Neuronal stem cell (in vitro differentiated cells): Measurements from ENCODE around the gene PNLIPRP2.
A peak's percentile ranks its signal among the peaks of the same experiment; 100 is the strongest.

Source experiments
- DNase-seq: peaks from one replicate; pipeline ENCODE4 v3.0.0-alpha.2; 2013; ENCODE audit warnings: low spot score
- H2AFZ ChIP-seq: one replicate; pipeline ENCODE4 v1.6.1; 2013; ENCODE audit warnings: mild to moderate bottlenecking, low read length, inconsistent platforms
- H2AK5ac ChIP-seq: 2 replicates; pipeline ENCODE4 v1.6.1; 2013; ENCODE audit warnings: low read depth, mild to moderate bottlenecking, inconsistent platforms, low read length, moderate library complexity, mixed read lengths
- H2BK120ac ChIP-seq: 2 replicates; pipeline ENCODE4 v1.6.1; 2013; ENCODE audit warnings: low read depth, mild to moderate bottlenecking, inconsistent platforms, low read length, moderate library complexity, mixed read lengths
- H2BK12ac ChIP-seq: one replicate; pipeline ENCODE4 v1.6.1; 2013; ENCODE audit warnings: low read length, inconsistent platforms
- H2BK15ac ChIP-seq: 2 replicates; pipeline ENCODE4 v1.6.1; 2013; ENCODE audit warnings: mild to moderate bottlenecking, low read length, inconsistent platforms, mixed read lengths
- H2BK5ac ChIP-seq: one replicate; pipeline ENCODE4 v1.6.1; 2013; ENCODE audit warnings: inconsistent platforms, mild to moderate bottlenecking, low read length, moderate library complexity
- H3K14ac ChIP-seq: one replicate; pipeline ENCODE4 v1.6.1; 2013; ENCODE audit warnings: low read length, inconsistent platforms
- H3K18ac ChIP-seq: 2 replicates; pipeline ENCODE4 v1.6.1; 2013; ENCODE audit warnings: low read length, inconsistent platforms
- H3K23ac ChIP-seq: 2 replicates; pipeline ENCODE4 v1.6.1; 2013; ENCODE audit warnings: low read depth, mild to moderate bottlenecking, mixed read lengths, low read length, inconsistent platforms; ENCODE audit not compliant: poor library complexity
- H3K27ac ChIP-seq: replicated peaks from 3 replicates; pipeline ENCODE4 v1.5.1; 2013; ENCODE audit warnings: low read length, inconsistent platforms
- H3K27me3 ChIP-seq, 3 experiments: 2 replicates each; pipeline ENCODE4 v1.6.1; 2013; ENCODE audit warnings: low read length in 3 of 3, mild to moderate bottlenecking in 2 of 3, inconsistent platforms in 1 of 3, low read depth in 1 of 3, mixed read lengths in 1 of 3, moderate library complexity in 1 of 3; ENCODE audit not compliant: control insufficient read depth in 3 of 3, insufficient read depth in 3 of 3
- H3K36me3 ChIP-seq, 2 donors: replicated peaks in 1 of 2; 2 replicates each; pipeline ENCODE4 v1.6.1; 2013; ENCODE audit warnings: low read length in 2 of 2; ENCODE audit not compliant: control insufficient read depth in 2 of 2, insufficient read depth in 2 of 2
- H3K4ac ChIP-seq: 2 replicates; pipeline ENCODE4 v1.6.1; 2013; ENCODE audit warnings: inconsistent platforms, mild to moderate bottlenecking, low read length, moderate library complexity
- H3K4me1 ChIP-seq, 2 donors: 1 replicate in 1 of 2; 2 replicates in 1 of 2; pipeline ENCODE4 v1.6.1; 2013; ENCODE audit warnings: low read length in 2 of 2, low read depth in 1 of 2; ENCODE audit not compliant: control insufficient read depth in 2 of 2, insufficient read depth in 1 of 2
- H3K4me2 ChIP-seq: one replicate; pipeline ENCODE4 v1.6.1; 2013; ENCODE audit warnings: mild to moderate bottlenecking, low read length, inconsistent platforms; ENCODE audit not compliant: insufficient read depth, poor library complexity, severe bottlenecking
- H3K4me3 ChIP-seq, 2 donors: 2 replicates each; pipeline ENCODE4 v1.5.1; 2013; ENCODE audit warnings: low read length in 2 of 2, mild to moderate bottlenecking in 2 of 2, inconsistent platforms in 1 of 2, moderate library complexity in 1 of 2
- H3K79me1 ChIP-seq: one replicate; pipeline ENCODE4 v1.6.1; 2013; ENCODE audit warnings: low read depth, mild to moderate bottlenecking, inconsistent platforms, low read length, moderate library complexity
- H3K9ac ChIP-seq: one replicate; pipeline ENCODE4 v1.6.1; 2013; ENCODE audit warnings: mild to moderate bottlenecking, low read depth, low read length, inconsistent platforms; ENCODE audit not compliant: poor library complexity
- H3K9me3 ChIP-seq, 2 donors: replicated peaks in 1 of 2; 2 replicates each; pipeline versions ENCODE3 to v1.6.1; 2013; ENCODE audit warnings: low read length in 2 of 2, mild to moderate bottlenecking in 2 of 2, inconsistent platforms in 1 of 2, low read depth in 1 of 2, mixed read lengths in 1 of 2, moderate library complexity in 1 of 2; ENCODE audit not compliant: control insufficient read depth in 2 of 2, insufficient read depth in 1 of 2
- H4K8ac ChIP-seq: one replicate; pipeline ENCODE4 v1.6.1; 2013; ENCODE audit warnings: low read depth, mild to moderate bottlenecking, inconsistent platforms, low read length, moderate library complexity
- H4K91ac ChIP-seq: one replicate; pipeline ENCODE4 v1.6.1; 2013; ENCODE audit warnings: low read length, low read depth, mild to moderate bottlenecking, inconsistent platforms; ENCODE audit not compliant: poor library complexity
- WGBS, 2 donors: extraction: QIAGEN DNeasy Blood & Tissue Kit; methylation state at CpG; one replicate each; pipeline ENCODE4 v1.1.7; 2013; ENCODE audit warnings: missing lambda C conversion rate in 2 of 2, mixed read lengths in 1 of 2; ENCODE audit not compliant: insufficient read length in 2 of 2, insufficient replicate concordance in 1 of 2; ENCODE audit errors: extremely low coverage in 2 of 2; 5-methylcytosine and 5-hydroxymethylcytosine counted together

PNLIPRP2 gene

DNA sequence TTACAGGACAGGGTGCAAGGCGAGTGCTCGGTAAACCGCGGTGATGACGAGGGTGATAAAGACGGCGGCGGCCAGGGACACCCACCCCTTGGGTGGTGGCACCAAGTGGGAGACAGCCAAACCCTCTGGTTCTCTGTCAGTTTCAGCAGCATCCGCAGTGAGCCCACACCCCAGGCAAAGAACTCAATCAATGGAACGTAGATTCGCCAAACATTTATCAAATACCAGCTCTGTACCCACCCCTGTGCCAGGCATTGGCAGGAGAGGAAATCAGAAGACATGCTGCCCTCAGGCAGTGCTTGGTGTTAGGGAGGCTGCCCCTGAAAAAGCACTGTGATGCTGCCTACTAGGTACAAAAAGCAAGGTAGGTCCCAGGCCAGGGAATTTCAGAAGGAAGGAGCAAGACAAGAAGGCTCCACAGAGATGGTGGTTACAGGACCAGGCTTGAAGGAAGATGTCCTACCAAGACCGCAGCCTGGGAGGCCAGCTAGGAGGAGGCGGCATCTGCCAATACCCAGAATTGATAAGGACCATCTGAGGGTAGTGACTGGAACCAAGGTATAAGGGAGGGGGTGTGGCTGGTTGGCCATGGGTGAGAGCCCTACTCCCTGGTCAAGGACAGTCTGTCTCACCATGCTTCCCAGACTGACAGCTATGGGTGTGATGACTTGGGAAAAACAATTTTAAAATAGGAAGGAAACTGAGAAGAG is 10.2 kb upstream of the PNLIPRP2 start:
- DNase-seq = no peak
- Histone ChIP-seq H2BK120ac (no peak overlapping the region), H2AFZ (no peak overlapping the region), H3K9me3 (peaks cover 0 to 5% of the 10 kb centered on the region in 2 donors), H3K27ac (no peak overlapping the region), H3K4me1 (no peaks in the 10 kb centered on the region), H3K23ac (no peak overlapping the region), H2BK15ac (peak overlapping the region; percentile 23), H2BK5ac (peak overlapping the region; percentile 25), H4K91ac (no peak overlapping the region), H3K14ac (peak overlapping the region; percentile 47), H3K4ac (no peak overlapping the region), H3K18ac (no peak overlapping the region), H4K8ac (peak overlapping the region; percentile 7), H3K27me3 (no peaks in the 10 kb centered on the region), H3K4me2 (no peak overlapping the region), H3K4me3 (no peak overlapping the region), H3K36me3 (no peaks in the 10 kb centered on the region), H3K79me1 (no peaks in the 10 kb centered on the region), H2AK5ac (peak overlapping the region; percentile 93), H2BK12ac (no peak overlapping the region), H3K9ac (no peak overlapping the region)
- WGBS, 2 donors = no CpG with 5 or more reads among the region's 13 CpGs

DNA sequence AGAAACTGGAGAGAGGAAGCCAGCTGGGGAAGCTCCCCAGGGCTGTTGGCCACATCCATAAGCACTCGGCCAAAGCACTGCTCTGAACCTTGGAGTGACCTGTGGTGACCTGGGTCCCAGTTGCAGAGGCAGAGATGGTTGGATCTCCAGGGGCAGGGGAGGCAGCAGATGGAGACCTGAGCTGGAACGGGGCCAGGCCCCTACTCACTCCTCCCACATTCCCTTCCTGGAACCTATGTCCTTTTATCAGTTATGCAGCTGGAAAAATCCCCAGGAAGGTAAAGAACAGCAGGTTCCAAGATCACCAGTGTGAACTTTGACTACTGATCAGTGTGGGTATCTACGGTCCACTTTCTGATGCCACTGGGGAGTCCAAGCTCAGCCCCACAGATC is 9.6 kb upstream of the PNLIPRP2 start:
- Histone ChIP-seq H3K27me3 (no peaks in the 10 kb centered on the region), H4K8ac (no peak overlapping the region), H3K14ac (peak overlapping the region; percentile 47), H3K4me3 (no peak overlapping the region), H3K4ac (no peak overlapping the region), H3K36me3 (no peaks in the 10 kb centered on the region), H2BK5ac (peak overlapping the region; percentile 25), H3K18ac (no peak overlapping the region), H3K23ac (no peak overlapping the region), H3K4me1 (no peaks in the 10 kb centered on the region), H3K4me2 (no peak overlapping the region), H2AFZ (no peak overlapping the region), H2BK15ac (peak overlapping the region; percentile 23), H3K27ac (no peak overlapping the region), H4K91ac (no peak overlapping the region), H2AK5ac (peak overlapping the region; percentile 93), H2BK120ac (no peak overlapping the region), H2BK12ac (no peak overlapping the region), H3K9me3 (peaks cover 0 to 5% of the 10 kb centered on the region in 2 donors), H3K9ac (no peak overlapping the region), H3K79me1 (no peaks in the 10 kb centered on the region)
- no CpG with 5 or more reads among the region's 3 CpGs for WGBS, 2 donors
- DNase-seq = no peak

DNA sequence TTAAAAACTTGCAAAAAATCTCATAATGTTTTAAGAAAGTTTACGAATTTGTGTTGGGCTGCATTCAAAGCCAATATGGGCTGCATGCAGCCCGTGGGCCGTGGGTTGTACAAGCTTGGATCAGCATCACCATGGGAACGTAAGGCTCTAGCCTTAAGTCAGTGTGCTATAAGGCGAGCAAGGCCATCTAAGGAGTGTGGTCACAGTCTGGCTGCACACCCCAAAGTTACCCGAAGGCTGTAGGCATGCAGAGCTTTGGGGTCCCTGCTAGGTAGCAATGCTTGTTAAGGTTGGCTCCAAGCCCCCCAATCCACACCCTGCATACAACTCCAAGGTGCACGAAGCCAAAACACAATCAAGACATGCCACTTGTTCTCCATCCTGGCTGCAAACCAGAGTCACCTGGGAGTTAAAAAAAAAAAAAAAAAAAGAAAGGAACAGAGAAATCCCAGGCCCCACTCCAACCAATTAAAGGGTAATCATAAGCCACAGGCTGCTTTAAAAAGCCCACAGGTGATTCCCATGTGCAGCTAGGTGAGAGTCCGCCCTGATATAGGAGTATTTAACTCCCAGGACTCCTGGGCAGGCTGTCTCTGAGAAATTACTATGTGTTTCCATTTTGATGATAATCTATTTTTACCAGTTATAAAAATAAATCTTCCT is 8.5 kb upstream of the PNLIPRP2 start:
- Histone ChIP-seq H4K8ac (no peak overlapping the region), H2AFZ (no peak overlapping the region), H3K9ac (no peak overlapping the region), H3K27ac (no peak overlapping the region), H2BK12ac (no peak overlapping the region), H2BK5ac (no peak overlapping the region), H3K14ac (no peak overlapping the region), H3K4me1 (no peaks in the 10 kb centered on the region), H2BK120ac (no peak overlapping the region), H3K36me3 (no peaks in the 10 kb centered on the region), H3K27me3 (no peaks in the 10 kb centered on the region), H3K23ac (no peak overlapping the region), H3K9me3 (peaks cover 0 to 5% of the 10 kb centered on the region in 2 donors), H3K4ac (no peak overlapping the region), H2AK5ac (no peak overlapping the region), H3K4me2 (no peak overlapping the region), H2BK15ac (no peak overlapping the region), H3K79me1 (no peaks in the 10 kb centered on the region), H3K4me3 (peak overlapping the region in 1 of 2 donors; percentile 55), H4K91ac (no peak overlapping the region), H3K18ac (no peak overlapping the region)
- no CpG with 5 or more reads among the region's 8 CpGs for WGBS, 2 donors
- DNase-seq = no peak

DNA sequence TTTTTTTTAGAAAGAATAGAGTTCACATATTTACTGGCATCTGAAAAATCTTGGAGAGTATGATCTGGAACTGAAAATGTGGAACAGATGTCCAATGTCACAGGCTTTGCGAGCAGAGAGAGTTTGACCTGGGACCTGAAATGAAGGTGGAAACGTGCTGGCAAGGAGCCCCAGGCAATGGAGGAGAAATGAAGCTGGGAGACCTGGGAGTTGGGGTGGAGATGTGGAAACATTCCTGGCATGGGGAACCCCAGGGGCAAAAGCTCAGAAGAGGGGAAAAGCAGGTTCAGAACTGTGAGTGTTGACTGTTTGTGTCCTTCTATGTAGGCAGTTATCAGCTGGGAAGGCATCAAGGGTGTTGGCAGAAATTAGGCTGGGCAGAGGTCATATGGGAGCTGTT is 7.3 kb upstream of the PNLIPRP2 start:
- no peak overlapping the region for H3K18ac ChIP-seq
- no peak overlapping the region for H3K4me3 ChIP-seq
- no peak overlapping the region for H2BK12ac ChIP-seq
- H3K4me1 ChIP-seq = no peaks in the 10 kb centered on the region
- no peaks in the 10 kb centered on the region for H3K79me1 ChIP-seq
- H3K4ac ChIP-seq = no peak overlapping the region
- H2AK5ac ChIP-seq = no peak overlapping the region
- no peak for DNase-seq
- H3K36me3 ChIP-seq = no peaks in the 10 kb centered on the region
- no peak overlapping the region for H2BK120ac ChIP-seq
- no peak overlapping the region for H2BK5ac ChIP-seq
- no peak overlapping the region for H3K23ac ChIP-seq
- no peak overlapping the region for H2AFZ ChIP-seq
- H3K4me2 ChIP-seq = no peak overlapping the region
- no peaks in the 10 kb centered on the region for H3K27me3 ChIP-seq
- H4K91ac ChIP-seq = no peak overlapping the region
- no peak overlapping the region for H3K14ac ChIP-seq
- no peak overlapping the region for H3K9ac ChIP-seq
- H2BK15ac ChIP-seq = no peak overlapping the region
- H4K8ac ChIP-seq = no peak overlapping the region
- peaks cover 0 to 5% of the 10 kb centered on the region in 2 donors for H3K9me3 ChIP-seq
- no peak overlapping the region for H3K27ac ChIP-seq
- WGBS, 2 donors = no CpG with 5 or more reads among the region's 2 CpGs
